HG03439 (cell line): ENCODE measurements around the gene RASL11B.

Experiments used
- ATAC-seq: cut with Tn5 transposase; IDR thresholded peaks from one replicate; pipeline ENCODE4 v1.9.1; 2021; ENCODE audit warnings: mild to moderate bottlenecking, moderate library complexity; ENCODE audit not compliant: unreplicated experiment

The RASL11B gene

GRCh38 chr4:52870225-52870624, 8.1 kb downstream of the RASL11B start:
- no peak for ATAC-seq

- no peak for ATAC-seq
Observed at GRCh38 chr4:52873191-52873590, 11.1 kb downstream of the RASL11B start.

GRCh38 chr4:52873861-52874343, 11.8 kb downstream of the RASL11B start:
- no peak for ATAC-seq

- no peak for ATAC-seq
Observed at GRCh38 chr4:52874948-52875347, 12.8 kb downstream of the RASL11B start.

GRCh38 chr4:52876069-52876468, 14.0 kb downstream of the RASL11B start:
- ATAC-seq = no peak

- no peak for ATAC-seq
Observed at GRCh38 chr4:52877036-52877435, 14.9 kb downstream of the RASL11B start.

GRCh38 chr4:52877694-52878093, 15.6 kb downstream of the RASL11B start:
- no peak for ATAC-seq

GRCh38 chr4:52879471-52879870, 17.4 kb downstream of the RASL11B start:
- ATAC-seq = no peak

- ATAC-seq = no peak
Observed at GRCh38 chr4:52880994-52881393, 18.9 kb downstream of the RASL11B start.

GRCh38 chr4:52883183-52883621, 21.1 kb downstream of the RASL11B start:
- no peak for ATAC-seq

GRCh38 chr4:52883707-52884669, 21.9 kb downstream of the RASL11B start:
- no peak for ATAC-seq

GRCh38 chr4:52884994-52885393, 22.9 kb downstream of the RASL11B start:
- ATAC-seq = no peak

- no peak for ATAC-seq
Observed at GRCh38 chr4:52889354-52889753, 27.2 kb downstream of the RASL11B start.

- ATAC-seq = no peak
Observed at GRCh38 chr4:52889778-52890520, 27.8 kb downstream of the RASL11B start.

GRCh38 chr4:52890521-52890791, 28.3 kb downstream of the RASL11B start:
- ATAC-seq = no peak

- ATAC-seq = no peak
Observed at GRCh38 chr4:52891743-52892142, 29.6 kb downstream of the RASL11B start.

GRCh38 chr4:52892880-52893279, 30.8 kb downstream of the RASL11B start:
- ATAC-seq = no peak

GRCh38 chr4:52894443-52894842, 32.3 kb downstream of the RASL11B start:
- ATAC-seq = no peak

GRCh38 chr4:52903273-52903672, 41.2 kb downstream of the RASL11B start:
- ATAC-seq = no peak

- no peak for ATAC-seq
Observed at GRCh38 chr4:52904421-52904820, 42.3 kb downstream of the RASL11B start.

- no peak for ATAC-seq
Observed at GRCh38 chr4:52907510-52907909, 45.4 kb downstream of the RASL11B start.

GRCh38 chr4:52910115-52910514, 48.0 kb downstream of the RASL11B start:
- no peak for ATAC-seq
